Measurements from ENCODE around the gene EVA1B.

The EVA1B gene

DNA sequence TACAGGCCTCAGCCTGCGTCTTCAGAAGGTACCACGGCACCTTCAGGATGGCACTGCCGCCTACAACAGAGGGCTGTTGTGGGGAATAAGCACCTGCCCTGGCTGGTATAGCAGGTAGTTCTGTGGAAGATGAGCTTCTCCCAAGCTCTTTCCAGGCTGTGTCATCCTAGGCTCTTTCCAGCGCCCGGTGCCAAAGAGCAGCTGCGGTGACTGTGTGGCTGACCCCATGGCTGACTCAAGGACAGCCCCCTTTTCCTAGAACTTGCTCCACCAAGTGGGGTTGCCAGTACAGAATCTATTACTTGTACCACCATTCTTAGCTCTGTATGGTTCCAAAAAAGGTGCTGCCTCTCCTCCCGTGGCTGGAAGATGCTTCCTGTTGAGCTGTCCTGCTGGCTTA lies 21.9 kb upstream of the EVA1B start:
- DNase-seq = no peak

DNA sequence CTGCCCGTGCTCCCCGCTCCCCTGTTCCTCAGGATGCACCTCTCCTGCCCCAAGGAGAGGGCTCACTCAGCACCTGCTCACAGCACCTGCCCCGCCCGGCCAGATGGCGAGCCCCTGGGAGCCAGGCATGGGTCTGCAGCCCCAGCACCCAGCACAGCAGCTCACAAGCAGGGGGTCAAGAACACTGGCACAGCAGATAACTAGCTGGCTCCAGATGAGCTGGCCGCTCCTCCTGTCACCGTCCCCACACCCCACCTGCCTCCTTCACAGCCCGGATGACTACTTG lies 20.9 kb upstream of the EVA1B start:
- DNase-seq = no peak

DNA sequence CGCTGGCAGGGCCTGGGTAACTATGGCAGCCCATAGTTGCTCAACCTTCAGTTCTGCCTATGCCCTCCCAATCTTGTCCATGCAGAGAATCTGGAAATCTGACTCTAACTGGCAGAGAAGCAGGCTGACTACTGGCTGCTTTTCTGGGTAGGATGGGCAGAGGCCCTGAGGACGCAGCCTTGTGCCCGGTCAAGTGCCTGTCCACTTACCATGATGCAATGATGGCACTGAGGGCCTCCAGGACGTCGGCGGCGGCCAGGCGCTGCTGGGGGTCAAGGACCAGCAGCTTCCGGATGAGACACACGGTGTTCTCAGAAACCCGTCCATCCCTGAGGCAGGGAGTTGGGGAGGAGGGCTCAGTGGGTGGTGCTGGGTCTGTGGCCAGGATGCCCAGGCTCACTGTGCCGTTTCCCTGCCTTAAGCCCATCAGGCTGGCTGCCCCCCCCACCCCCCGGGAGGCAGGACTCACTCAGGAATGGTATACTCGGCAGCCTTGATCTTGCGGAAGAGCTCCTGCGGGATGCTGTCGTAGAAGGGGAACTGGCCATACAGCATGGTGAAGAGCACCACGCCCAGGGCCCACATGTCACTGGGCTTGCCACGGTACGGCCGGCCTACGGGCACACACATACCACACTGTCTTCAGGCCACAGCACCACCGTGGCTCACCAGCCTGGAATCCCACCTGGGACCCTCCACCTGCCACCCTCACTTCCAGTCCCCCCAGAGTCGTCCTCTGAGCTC lies 20.4 kb upstream of the EVA1B start:
- no peak for DNase-seq

DNA sequence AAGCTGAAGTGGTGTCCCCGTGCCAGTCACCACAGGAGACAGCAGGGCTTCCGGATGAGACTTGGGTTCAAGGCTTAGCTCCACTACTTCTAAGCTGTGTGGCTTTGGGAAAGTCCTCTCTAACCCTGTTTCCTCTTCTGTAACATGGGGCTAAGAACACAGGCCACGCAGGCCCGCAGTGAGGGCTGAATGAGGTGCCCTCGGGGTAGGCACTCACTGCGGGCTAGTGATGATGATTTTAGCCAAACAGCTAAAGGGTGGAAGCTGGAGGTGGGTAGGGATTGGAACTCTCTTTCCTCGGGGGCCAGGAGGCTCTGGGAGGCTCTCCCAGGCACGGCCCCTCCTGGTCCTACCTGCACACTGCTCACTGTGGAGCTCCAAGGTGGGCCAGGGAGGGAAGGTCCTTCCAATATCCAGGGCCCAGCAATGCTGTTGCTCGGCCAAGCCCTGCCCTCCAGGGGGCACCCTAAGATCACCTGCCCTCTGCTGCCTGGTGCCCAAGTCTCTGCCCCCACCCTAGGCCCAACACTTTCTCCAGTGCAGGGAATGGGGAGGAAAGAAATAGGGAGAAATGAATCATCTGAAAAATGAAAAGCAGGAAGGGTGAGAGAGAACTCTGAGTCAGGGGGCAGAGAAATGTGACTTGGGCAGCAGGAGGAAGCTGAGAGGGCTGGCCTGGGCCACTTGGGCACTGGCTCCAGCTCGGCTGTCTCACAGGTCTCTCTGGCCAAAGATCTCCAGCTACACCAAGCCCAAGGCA lies 19.2 kb upstream of the EVA1B start:
- peak; percentile 29 for DNase-seq

DNA sequence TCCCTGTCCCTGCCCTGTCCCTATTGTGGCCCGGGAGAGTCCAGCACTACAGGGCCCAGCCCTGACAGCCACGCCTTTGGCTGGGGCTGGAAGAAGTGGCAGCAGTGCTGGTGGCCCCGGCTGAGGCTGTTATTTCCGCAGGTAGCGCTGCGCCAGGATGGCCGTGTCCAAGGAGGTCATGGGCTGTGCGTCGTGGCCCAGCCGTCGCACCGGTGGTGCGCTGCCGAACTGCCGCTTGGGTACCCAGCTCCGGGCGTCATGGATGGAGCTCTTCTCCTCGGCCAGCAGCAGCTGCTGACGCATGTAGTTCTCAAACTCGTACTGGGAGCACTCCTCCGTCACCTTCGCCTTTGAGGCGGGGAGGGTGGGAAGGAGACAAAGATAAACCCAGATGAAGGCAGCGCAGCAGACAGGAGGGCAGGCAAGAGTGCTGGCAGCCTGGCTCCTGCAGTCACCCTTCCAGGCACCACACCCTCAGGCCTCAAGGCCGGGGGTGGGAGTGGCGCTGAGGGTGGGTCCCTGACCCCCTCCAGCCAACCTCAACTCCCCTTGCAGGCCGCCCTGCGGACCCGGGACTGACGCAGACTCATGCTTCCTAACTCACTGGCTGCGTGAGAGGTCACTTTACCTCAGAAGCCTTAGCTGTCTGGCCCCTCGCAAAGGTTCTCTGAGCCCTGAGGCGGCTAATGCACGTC lies 18.3 kb upstream of the EVA1B start:
- no peak for DNase-seq

DNA sequence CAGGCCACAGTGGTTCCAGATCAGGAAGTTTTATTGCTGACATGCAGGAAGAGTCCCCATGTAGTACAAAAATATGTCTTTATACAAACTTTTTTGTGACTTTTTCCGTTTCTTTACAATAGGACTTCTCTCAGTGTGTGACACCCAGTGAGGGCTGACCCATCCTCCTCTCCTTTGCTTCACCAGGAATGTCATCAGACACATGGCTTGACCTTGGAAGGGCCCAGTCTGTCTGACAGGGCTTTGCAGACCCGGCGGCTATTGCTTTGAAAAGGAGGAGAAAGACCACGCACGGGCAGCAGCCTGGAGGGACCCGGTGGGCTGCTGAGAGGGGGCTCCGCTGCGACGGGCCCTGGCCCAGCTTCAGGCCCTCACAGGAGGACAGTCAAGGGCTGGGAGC lies 16.2 kb upstream of the EVA1B start:
- no peak for DNase-seq

DNA sequence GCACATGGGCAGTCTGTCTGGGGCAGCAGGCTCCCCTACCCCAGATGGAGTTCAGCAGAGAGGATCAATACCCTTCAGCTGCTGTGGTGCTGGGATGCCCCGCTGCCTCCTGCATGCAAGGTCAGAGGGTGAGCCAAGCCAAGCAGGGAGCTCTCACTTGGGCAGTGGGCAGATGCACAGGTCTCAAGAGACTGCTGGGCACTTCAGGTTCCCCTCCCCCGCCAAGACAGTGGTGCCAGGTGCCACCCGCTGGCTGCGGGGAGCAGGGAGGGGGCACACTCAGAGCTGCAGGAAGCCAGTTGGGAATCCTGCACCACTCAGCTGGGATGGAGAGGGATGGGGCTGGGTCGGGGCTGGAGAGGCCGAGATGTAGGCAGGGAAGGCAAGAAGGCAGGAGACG lies 15.8 kb upstream of the EVA1B start:
- DNase-seq = no peak

DNA sequence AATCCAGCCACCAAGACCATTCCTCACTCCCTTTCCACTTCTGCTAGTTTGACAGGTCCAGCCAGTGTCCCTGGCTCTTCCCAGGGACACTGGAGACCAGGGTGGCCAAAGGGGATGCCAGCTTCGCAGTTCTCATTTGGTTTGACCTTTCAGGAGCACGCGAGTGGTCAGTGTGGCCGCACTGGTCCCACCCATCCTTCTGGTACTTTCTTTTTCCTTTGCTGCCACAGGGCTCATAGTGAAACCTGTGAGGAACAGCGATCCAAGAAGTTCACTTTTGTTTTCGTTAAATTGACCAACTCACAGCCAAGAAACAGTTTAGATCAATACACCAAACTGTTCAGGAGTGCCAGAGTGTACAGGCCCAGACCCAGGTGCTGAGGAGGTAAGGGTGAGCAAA lies 14.4 kb upstream of the EVA1B start:
- no peak for DNase-seq

DNA sequence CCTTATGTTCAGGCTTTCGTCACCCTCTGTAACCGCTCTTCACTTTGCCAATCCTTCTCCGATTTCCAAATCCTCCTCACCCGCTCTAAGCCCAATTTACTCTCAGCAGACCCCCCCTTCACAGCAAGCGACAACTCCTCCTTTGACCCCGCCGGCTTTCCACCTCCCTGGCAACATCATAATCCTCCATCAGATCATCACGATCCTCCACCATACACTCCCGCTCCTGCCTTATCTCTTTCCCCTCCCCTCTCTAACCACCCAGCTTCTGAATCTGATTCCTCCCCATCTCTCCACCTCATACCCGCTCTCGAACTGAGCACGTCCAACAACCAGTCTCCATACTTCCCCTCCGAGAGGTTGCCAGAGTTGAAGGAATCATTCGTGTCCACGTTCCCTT lies 7.5 kb upstream of the EVA1B start:
- DNase-seq = no peak

DNA sequence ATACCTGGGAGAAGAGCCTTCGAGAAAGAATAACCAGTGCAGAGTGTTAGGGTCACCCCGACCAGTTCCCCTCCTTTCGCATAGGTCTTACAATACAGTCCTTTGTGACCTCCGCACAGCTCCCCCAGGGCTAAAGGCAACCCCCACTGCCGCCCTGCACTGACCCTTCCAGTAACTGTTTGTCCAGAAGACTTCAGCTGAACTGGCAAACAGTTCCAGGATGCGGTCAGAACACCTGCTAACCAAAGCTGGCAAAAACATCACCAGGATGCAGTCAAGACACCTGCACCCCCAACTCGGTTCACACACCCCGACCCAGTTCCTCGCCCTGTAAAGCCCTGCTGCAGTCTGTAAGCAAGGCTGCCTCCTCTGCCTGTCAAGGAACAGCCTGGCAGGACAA lies 6.4 kb upstream of the EVA1B start:
- DNase-seq = no peak

DNA sequence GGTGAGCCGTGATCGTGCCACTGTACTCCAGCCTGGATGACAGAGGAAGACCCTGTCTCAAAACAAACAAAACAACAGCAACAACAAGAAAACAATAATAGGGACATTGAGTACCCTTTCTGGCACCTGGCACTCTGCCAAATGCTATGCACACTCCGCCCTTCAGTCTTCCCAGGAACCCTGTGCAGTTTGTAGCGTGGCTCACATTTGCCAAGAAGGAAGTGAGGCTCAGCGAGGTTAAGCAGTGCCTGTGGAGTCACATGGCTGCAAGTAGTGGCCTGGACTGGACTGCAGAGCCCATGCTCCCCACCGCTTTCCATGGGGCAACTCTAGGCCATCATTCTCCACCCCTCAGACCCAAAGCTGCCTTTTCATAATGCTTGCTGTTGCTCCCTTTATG lies 5.3 kb upstream of the EVA1B start:
- peak; percentile 56 for DNase-seq

DNA sequence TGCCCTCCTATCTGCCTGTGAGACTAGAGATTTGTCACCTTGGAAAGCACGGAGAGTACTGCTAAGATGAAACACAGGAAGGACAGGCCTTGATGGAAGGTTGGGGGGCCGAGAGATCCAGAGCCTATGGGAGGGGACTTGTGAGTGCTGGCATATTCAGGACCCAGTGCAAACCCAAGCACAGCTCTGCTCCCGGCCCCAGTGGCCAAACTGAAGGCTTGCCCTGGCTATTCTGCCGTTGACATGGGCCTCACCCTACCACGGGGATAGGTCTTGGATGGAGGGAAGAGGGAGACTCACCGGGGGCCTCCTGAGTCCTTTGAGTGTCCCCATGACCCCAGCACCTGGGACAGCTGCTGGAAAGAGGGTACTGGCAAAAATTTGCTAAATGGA lies 4.6 kb upstream of the EVA1B start:
- DNase-seq = no peak

DNA sequence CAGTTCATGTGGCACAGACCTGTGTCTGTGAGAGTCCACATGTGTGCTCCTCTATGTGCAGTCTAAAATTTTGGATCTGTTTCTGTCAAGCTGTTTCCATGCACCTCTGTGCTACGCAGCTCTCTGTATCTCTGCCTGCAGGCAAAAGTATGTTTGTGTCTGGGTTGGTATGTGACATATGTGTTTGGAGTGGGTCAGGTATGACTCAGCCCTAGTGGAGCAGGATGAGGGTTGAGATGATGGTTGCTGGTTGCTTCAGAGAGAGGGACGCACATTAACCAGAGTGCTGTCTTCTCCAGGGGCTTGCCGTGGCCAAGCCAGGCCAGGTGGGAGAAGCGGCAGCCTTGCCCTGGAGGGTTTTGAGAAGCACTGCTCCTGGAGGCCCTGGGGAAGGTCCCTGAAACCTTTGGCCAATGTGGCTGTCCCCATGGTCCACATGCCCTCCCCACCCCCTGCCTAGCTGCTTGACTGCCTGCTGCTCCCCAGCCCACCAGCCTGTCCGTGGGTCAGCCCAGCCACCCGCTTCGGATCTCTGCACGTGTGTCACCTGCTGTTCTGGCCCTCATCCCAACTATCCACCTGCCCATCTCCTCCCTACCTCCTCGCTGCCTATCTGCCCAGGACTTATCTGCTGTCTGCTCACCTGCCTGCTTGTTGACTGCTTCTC lies 4.1 kb upstream of the EVA1B start:
- no peak for DNase-seq

DNA sequence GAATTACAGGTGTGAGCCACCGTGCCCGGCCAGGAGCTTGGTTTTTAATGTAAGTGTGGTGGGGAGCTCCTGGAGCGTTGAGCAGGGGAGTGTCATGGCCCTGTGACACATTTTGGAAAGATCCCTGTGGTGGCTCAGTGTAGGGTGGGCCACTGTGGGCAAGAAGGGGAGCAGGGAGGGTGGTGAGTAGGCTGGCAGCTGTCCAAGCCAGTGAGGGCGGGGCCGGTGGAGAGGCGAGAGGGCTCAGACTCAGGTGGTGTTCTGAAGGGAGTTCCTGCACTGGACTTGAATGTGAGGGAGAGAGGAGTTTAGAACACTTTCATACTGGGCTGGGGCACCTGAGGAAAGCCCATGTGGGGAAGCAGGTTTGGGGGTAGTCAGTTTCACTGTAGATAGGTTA lies 3.1 kb upstream of the EVA1B start:
- DNase-seq = no peak

DNA sequence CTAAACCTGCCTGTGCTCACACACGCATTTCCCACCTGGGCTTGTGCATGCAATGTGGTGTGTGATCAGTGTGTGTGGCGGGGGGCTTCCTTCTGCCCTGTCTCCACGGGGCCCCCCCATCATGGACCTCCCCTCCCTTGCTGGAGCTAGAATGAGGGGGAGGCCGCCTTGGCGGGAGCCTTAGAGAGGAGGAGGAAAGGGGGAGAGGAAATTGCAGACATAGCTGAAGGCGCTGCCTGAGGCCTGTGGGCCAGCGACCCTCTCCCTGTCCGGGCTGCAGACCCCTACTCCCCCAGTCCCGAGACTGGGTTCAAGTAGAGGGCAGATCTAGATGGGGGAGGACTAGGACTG lies 883 bp upstream of the EVA1B start:
- no peak for DNase-seq

DNA sequence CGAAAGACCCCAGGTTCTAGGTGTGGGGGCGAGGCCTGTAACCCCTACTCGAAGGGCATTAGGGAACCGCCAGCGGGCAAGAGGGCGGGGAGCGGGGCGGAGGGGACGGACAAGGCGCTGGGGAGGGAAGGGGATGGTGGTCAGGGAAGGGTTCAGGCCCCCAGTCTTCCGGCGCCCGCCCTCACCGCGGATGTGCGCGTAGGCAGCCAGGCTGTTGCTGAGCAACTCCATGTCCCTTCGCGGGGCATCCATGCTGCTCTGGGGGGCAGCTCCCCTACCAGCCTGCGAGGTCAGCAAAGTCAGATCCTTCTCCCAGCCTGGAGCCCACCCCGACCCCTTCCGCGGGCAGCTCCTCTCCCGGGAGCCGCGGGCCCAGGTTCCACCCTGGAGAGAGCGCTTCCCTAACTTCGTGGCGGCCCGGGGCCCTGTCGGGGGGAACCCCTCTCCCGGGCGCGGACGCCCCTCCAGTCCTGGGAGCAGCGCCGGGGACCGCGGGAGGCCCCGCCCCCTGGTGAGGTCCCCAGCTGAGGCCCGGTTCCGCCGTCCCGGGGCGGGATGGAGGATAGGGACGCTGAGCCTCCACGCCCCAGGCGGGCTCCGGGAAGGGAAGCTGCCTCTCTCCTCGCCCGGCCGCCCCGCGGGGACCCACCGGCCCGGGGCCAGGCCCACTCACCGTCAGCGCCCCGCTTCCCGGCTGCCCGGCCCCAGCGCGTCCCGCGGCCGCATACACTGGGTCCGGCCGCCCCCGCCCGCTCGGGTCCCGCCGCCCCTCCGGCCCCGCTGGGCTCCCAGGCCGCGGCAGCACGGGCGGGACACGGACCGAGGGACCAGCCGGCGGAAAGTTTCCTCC lies 434 bp downstream of the EVA1B start:
- DNase-seq = no peak

DNA sequence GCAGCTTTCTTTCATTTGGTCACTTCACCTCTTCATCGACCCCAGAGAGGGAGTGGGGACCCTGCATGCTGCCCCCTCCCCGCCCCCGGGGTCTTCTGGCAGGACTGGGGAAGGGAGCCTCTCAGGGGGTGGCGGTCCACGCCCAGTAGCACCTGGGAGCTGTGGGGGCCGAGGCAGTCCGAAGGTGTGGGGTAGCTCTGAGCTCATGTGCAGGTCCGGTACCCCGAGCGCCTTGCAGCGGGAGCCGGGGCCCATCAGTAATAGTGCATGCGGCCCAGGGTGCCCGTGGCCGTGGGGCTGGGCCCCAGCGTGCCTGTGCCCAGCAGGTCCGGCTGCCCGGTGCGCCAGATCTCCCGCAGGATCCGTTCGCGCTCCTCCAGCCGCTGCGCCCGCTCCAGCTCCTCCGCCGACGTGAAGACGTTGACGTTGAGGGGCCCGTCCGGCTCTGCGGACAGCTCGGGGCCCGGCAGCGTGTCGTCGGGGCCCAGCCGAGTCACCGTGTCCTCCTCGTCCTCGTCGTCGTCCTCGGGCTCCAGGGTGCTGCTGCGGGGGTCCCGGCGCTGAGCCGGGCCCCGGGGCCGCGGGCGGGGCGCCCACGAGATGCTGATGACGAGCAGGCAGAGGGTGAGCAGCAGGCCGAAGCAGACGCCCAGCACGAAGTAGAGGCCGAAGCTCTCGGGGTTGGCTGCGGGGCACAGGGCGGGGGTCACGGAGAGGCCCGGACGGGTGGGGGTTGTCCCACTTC lies 1.2 kb downstream of the EVA1B start:
- DNase-seq = no peak

DNA sequence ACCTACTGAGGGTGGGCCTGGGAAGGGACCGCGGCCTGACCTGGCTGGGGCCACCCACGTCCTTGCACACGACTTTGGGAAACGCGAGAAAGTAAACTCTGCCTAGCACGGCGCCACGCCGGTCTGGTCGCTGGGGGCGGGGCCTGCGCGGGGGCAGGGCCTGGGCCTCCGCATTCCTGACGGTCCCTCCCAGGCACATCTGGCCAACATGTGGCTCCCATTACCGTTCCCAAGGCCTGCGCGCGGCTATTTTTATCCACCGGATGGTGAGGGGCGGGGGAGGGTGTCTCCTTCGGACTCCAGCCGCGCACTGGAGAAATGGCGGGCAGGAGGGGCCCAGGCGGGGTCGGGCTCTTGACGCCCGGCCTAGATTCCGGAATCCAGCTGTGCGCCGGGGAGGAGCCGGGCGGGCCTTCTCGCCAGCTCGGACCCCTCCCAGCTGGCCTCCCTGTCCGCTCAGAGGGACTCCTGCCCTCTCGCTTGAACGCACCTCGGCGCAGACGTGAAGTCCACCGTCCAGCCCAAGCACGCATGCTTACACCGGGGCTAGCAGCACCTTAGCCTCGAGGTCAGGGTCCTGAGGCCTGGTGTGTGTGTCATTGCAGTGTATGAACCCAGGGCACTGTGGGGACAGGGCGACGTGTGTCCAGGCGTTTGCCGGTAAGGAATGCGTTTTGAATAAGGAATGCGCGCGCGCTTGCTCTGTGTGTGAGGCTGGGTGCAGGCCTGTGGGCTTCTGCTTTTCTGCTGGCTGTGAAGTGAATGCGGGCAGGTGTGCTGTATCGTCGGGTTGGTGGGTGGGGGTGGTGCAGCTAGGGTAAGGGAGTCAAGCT lies 2.1 kb downstream of the EVA1B start:
- DNase-seq = no peak

DNA sequence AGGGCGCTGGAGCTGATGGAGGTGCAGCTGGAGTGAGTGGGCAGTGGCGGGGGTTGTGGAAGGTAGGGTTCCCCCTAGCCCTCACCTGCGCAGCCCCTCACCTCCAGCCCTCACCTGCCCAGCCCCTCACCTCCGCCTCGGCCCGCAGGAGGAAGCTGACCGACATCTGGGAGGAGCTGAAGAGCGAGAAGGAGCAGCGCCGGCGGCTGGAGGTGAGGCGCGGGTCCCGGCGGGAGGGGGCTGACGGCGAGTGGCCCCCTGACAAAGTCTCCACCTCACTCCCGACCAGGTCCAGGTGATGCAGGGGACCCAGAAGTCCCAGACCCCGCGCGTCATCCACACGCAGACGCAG lies 2.7 kb downstream of the EVA1B start:
- no peak for DNase-seq

DNA sequence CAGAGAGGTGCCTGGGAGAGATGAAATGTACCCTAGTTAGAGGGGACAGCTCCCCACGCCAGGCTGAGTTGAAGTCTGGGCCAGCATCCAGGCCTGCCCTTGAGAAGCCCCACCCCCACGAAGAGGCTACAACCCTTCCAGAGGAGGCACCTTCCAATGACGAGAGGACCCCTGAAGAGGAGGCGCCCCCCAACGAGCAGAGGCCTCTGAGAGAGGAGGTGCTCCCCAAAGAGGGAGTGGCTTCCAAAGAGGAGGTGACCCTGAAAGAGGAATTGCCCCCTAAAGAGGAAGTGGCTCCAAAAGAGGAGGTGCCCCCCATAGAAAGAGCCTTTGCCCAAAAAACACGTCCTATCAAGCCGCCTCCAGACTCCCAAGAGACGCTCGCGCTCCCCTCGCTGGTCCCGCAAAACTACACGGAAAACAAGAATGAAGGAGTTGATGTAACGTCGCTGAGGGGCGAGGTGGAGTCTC lies 3.1 kb downstream of the EVA1B start:
- DNase-seq = no peak

DNA sequence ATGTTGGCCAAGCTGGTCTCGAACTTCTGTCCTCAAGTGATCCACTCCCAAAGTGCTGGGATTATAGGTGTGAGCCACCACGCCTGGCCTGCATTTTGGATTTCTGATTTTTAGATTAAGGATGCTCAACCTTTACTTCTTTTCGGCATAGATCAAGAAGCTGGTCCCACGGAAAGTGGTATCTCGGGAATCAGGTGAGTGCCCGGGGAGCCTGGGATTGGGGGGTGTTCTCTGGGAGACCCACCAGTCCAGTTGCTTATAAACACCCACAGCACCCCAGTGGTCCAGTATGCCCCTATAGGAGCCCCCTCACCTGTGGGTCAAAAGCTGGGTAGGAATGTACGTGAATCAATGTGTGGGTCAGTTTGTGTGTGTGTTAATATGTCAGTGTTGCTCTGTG lies 14.0 kb downstream of the EVA1B start:
- DNase-seq = no peak
